ENCODE results near the gene KRT76. TPM values are rescaled to one million over a fixed set of nuclear protein-coding genes. Genes with fewer than 3 reads are reported as not detected.
"Not testable (repeated sequence)": the region's sequence is repeated elsewhere in the genome, so short reads cannot be mapped to it uniquely, and the experiment has no call there.

KRT76 gene
- total RNA-seq, 1 donor from 2014 or later = not detected

- DNase-seq (ENCODE audit: low spot score) = no peak
Measured at GRCh38 chr12:52759695-52760094, 17.4 kb downstream of the KRT76 start.

GRCh38 chr12:52759218-52759617 is 17.9 kb downstream of the KRT76 start:
- DNase-seq (ENCODE audit: low spot score) = no peak

DNA sequence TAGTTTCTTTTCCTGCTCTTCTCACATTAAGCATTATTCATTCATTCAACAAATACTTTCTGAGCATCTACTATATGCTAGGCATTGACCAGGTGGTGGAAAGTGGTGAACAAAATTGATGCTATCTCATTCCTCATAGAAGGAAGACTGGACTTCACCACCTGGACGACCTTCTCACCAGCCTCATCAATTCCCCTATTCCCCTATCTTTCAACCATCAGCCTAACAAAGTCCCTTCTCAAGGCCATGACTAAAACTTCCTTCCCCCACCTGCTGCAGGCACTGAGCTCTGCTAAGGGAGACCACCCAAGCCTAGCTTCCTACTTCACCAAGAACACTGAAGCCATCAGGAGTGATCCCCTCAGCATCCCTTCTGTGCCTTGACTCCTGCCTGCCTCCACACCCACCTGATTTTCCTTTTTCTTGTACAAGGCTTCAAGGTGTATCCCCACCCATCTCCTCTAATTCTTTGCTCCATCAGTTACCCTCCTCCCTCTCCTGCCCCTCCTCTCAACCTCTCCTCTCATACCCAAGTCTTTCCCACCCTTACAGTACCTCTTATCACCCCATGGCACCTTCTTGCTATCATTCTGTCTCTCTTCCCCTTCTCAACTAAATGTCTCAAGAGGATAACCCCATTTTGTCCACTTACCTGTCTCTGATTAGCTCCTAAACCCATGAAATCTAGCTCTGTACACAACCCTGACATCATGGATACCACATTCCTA is 19.5 kb downstream of the KRT76 start:
- no peak for DNase-seq (ENCODE audit: low spot score)

DNA sequence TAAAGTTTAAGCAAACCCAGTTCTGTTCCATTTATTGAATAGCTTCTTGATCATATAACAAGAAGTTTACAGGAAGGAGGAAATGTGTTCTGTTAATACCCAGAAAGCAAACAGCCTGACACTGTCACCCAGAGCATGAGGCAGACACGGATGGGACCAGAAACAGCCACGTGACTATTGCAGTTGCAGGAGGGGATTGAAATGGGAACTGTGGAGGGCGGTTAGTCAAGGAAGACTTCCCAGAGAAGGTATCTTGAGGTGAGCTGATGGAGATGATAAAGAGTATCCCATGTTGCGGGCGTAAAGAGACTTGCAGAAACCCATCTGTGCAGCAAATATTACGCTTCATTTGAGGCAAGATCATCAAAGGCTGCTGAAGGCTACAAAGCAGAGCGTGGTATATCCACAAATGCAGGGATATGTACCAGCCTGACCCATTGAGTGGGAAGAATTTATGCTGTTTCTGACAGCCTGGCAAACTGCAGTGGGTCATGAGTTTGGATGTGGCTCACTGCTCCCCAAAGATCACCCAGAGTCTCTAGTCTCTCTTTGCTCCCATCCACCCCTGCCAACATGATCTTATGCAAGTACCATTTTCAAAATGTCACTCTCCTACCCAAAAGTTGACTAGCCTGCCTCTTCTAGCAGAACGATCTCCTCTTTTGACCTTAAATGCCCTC is 20.7 kb downstream of the KRT76 start:
- no peak for DNase-seq (ENCODE audit: low spot score)

GRCh38 chr12:52755533-52755932 is 21.6 kb downstream of the KRT76 start:
- no peak for DNase-seq (ENCODE audit: low spot score)

GRCh38 chr12:52754135-52754534 is 23.0 kb downstream of the KRT76 start:
- no peak for DNase-seq (ENCODE audit: low spot score)

- no peak for DNase-seq (ENCODE audit: low spot score)
Measured at GRCh38 chr12:52753283-52753682, 23.9 kb downstream of the KRT76 start.

- no peak for DNase-seq (ENCODE audit: low spot score)
Measured at GRCh38 chr12:52752516-52752915, 24.6 kb downstream of the KRT76 start.

DNA sequence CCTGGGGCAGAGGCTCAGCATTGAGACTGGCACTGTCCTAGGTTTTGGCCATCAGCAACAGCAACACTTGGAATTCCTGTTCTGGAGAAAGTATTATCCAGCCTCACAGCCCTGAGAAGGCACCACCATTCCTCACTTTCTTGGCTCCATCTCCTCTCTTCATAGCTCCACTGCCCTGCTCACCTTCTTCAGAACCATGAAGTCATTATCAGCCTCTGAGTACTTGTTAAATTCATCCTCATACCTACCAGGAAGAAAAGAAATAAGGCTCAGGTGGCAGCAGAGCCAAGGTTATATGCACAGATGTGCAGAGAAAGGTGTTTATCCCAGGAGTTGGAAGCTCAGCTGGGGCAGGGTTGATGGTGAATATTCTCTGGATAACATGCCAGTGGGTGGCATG is 25.4 kb downstream of the KRT76 start:
- no peak for DNase-seq (ENCODE audit: low spot score)

DNA sequence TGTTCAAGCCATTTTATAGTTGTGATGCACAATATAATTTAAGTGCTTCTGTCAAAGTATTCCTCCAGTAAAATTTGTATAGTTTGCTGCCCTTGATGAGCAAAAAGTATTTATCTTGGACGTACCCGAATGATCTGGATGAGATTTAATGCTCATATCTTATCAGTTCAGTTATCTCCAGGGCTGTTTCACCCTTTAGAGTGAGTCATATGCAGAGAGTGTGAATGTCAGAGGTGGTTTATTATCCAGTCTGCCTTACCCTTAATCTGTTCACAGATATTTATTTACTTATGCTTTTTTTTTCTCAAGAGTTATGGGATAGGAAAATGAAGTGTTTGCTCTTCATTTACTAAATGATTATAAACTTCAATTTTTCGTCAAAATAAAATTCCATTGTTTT is 26.6 kb downstream of the KRT76 start:
- not testable (repeated sequence) for DNase-seq (ENCODE audit: low spot score)

GRCh38 chr12:52749827-52750226 is 27.3 kb downstream of the KRT76 start:
- no peak for DNase-seq (ENCODE audit: low spot score)

DNA sequence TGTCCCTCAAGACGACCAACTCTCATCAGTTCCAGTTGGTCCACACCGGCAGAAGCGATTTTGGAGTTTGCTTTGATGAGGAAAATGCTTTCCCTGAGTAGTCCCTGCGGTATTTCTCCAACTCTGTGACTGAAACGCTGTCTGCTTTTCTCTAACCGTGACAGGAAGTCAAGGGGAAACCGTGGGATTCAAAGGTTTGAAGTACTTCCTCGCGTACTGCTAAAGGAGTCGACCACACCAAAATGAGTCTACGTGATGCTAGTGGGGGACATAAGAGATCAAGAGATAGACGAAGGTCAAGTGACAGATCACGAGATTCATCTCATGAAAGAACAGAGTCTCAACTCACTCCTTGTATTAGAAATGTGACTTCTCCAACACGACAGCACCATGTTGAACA is 28.6 kb downstream of the KRT76 start:
- DNase-seq (ENCODE audit: low spot score) = no peak

- DNase-seq (ENCODE audit: low spot score) = no peak
Measured at GRCh38 chr12:52745554-52745953, 31.6 kb downstream of the KRT76 start.

DNA sequence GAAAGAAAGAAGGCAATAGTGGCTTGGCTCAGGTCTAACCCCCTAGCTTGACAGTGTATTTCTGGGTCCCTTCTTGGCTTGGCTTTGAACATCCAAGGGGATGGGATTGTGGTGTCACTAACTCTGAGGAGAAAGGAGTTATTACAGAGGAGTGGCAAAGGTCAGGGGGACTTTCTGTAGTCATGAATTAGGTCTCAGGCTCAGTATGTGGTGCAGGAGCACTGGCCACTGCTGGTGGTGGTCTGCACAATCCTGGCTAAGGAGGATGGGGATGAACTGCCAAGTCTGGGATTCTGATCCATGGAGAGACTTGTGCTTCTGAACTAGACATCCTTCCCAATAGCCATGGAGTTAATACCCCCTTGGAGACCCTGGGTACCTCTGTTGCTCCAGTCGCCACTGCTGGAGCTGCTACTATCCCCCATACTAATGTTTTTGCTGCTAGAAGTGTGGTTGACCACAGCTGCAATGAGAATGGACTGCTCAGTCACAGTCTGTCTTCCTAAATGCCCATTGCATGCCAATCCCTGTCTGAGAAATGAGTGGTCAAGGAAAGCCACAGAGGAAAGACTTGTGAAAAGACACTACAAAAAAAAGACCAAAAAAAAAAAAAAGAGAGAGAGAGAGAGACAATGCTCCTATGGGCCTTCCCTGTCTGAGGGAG is 32.5 kb downstream of the KRT76 start:
- DNase-seq (ENCODE audit: low spot score) = no peak

GRCh38 chr12:52742822-52743457 is 34.2 kb downstream of the KRT76 start:
- no peak for DNase-seq (ENCODE audit: low spot score)

GRCh38 chr12:52742196-52742580 is 35.0 kb downstream of the KRT76 start:
- DNase-seq (ENCODE audit: low spot score) = no peak

GRCh38 chr12:52741375-52742195 is 35.6 kb downstream of the KRT76 start:
- DNase-seq (ENCODE audit: low spot score) = peak; percentile 58

GRCh38 chr12:52740584-52740983 is 36.6 kb downstream of the KRT76 start:
- no peak for DNase-seq (ENCODE audit: low spot score)

GRCh38 chr12:52739963-52740362 is 37.2 kb downstream of the KRT76 start:
- DNase-seq (ENCODE audit: low spot score) = no peak

DNA sequence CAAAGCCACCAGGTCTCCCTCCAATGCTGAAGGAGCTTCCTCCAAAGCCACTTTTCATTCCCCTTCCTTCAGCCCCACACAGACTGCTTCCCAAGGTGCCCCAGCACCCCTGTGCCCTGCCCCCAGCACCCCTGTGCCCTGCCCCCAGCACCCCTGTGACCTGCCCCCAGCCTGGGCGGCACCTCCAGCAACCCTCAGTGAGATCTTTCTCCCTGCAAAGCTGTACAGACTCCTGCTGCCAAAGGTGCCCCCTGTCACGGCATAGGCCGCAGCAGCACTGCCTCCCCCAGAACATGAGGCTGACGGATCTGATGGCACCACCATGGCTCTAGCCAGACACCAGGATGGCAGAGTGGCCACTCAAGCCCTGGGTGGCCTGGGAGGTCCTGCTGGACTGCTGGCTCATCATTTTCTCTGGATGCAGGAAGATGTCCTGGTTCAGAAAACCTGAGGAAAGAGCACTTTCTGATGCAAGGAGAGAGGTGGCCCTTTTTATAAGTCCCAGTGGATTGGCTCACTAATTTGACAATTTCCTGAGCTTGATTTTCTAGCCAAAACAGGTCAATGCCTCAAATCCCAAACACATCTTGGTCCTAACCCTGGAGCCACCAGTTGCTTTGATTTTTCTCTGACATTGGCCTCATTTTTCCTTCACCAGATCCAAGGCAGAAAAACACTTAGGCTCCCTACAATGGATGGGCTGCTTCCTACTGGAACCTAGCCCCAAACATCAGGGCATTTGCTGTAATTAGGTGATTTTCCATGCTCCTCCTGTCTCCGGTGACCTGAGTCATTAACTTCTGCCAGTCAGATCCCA is 41.1 kb downstream of the KRT76 start:
- no peak for DNase-seq (ENCODE audit: low spot score)

DNA sequence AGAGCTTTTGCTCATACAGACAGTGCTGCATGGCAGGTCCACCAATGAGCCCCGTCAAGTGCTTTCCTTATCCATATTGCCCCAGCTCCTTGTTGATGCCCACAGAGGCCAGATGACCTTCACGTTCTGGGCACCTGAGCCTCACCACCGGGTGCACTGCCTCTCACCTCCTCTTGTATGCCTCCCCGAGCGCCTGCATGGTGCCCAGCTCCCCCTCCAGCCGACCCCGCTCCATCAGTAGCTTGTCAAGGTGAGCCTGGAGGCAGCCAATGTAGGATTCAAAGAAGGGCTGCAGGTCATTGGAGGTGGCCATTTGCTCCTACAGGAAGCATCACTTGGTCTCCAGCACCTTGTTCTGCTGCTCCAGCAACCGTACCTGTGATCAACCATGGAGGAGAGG is 42.0 kb downstream of the KRT76 start:
- no peak for DNase-seq (ENCODE audit: low spot score)
